Right ventricle myocardium superior (tissue), 1 donor: ENCODE results near the gene SIRT7. TPM values are rescaled to one million over a fixed set of nuclear protein-coding genes. Genes with fewer than 3 reads are reported as not detected.

Source experiments
- ATAC-seq: fragments of 200-7000 bp; cut with Tn5 transposase; one replicate; pipeline ENCODE4 v1.9.1; 2020; ENCODE audit warnings: mild to moderate bottlenecking; ENCODE audit not compliant: poor library complexity
- DNase-seq: peaks from one replicate; pipeline ENCODE4 v3.0.0-alpha.2; 2020
- intact Hi-C: fragments of 100-400 bp; cut with DNase I; formaldehyde crosslinking; loops from one replicate; pipeline ENCODE4 v1.11.2; 2022
- long read RNA-seq: library from polyadenylated mRNA; unstranded; transcript quantifications from one replicate; pipeline ENCODE4 v2.0.0, GENCODE V29; 2021
- total RNA-seq: library from RNA; stranded (reverse); fragmentation: NEBNext Ultra II Directional; extraction: Animal tissue kit (Norgen Biotek cat#: 25700); gene quantifications from one replicate; pipeline ENCODE4 v1.2.1, GENCODE V29; 2021
- donor health status: DM: no; HTN: yes; CAD: no; lungs with severe emphysema.

The SIRT7 gene, protein sequence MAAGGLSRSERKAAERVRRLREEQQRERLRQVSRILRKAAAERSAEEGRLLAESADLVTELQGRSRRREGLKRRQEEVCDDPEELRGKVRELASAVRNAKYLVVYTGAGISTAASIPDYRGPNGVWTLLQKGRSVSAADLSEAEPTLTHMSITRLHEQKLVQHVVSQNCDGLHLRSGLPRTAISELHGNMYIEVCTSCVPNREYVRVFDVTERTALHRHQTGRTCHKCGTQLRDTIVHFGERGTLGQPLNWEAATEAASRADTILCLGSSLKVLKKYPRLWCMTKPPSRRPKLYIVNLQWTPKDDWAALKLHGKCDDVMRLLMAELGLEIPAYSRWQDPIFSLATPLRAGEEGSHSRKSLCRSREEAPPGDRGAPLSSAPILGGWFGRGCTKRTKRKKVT
- 6.1 TPM for total RNA-seq
- long read RNA-seq, transcript SIRT7-201 (10 exons, 1,743 nt), result major isoform, 8 of 14 reads
- long read RNA-seq, partial matches to known transcripts, result 3 of 14 reads
- long read RNA-seq, other reads (novel, unspliced or antisense), result 3 of 14 reads

DNA sequence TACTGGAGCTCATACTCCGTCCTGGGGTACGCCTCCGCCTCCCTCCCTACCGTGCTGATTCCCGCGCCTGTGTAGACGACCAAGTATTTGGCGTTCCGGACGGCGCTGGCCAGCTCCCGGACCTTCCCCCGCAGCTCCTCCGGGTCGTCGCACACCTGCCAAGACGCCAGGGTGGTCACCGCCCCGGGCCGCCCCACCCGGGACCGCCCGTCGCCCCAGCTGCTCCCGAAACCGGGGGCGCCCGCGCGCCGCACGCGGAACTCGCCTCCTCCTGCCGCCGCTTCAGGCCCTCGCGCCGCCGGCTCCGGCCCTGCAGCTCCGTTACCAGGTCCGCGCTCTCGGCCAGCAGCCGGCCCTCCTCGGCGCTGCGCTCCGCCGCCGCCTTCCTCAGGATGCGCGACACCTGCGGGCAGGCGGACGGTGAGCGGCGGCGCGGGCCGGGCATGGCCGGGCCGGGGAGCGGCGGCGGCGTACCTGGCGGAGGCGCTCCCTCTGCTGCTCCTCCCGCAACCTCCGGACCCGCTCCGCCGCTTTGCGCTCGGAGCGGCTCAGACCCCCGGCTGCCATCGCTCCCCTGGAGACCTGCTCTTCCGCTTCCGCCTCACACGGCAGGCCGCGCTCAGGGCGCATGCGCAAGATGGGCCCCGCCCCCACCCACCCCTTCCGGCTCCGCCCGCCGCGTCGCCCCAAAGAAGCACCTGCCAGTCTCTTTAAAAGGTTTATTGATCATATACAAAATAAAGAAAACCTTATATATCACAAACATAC, at the start of gene SIRT7:
Gene SIRT7 (minus strand): TSS at position 612 of the 768 bp plus-strand sequence. CDS start 45 bp downstream, at position 567.
- intact Hi-C loops, result no loop called here
- peak; percentile 87 for ATAC-seq
- DNase-seq, result peak; percentile 86

DNA sequence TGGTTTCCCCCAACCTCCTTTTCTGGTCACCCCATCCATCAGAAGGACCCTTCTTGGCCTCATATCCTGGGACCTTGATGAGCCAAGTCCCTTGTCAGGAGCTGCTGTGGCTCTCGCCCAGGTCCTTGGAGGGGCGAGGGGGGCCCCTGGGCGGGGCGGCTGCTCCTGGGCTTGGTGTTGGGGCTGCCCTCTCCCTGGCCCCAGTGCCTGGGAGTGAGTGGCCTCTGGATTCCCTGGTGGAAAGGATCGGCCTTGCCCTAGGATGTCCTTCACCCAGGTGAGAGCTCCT, 49.2 kb upstream of the SIRT7 start:
- DNase-seq (no peak), ATAC-seq (peak; percentile 13)
- intact Hi-C loops, result loop anchor here (10.0 kb wide), 1 partner anchor 188 kb away; no protein-coding TSS in a partner anchor

DNA sequence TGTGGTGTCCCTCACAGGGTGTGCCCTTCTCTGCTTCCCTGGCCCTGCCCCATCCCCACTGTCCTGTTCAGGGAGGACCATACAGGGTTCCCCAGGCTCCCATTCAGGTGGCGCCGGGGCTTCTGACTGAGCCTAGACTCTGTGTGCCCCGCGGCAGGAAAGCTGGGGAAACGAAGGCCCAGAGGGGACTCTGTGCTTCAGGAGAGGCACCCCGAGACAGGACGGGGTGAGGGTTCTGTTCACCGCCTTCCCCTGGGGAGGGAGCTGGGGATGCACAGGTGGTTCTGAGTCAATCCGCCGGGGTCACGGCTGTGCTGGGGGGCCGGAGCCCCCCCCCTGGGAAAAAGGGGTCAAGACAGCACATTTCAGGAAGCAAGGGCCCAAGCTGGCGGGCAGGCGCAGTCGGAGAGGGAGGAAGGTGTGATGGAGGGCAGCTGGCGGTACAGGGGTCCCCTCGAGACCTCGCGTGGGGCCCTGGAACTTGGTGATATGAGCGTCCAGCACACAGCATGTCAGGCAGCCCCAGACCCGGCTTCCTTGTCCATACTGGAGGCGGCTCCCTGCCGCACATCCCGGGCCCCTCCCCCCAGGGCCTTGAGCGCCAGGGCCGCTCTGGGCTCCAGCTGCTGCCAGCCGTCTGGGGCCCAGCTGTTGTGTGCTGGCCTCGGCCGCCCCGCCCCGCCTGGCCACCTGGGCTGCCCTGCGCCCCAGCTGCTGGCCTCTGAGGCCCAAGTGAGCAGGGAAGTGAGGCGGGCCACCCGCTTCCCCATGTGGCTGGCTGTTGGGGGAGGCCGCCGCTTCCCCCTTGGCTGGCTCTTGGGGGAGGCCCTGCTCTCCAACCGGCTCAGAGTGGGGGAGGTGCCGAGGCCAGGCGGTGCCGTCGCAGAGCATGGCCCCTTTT, 48.6 kb upstream of the SIRT7 start:
- DNase-seq, result peak; percentile 80
- ATAC-seq, result peak; percentile 78
- intact Hi-C loops, result loop anchor here (10.0 kb wide), 1 partner anchor 188 kb away; no protein-coding TSS in a partner anchor

DNA sequence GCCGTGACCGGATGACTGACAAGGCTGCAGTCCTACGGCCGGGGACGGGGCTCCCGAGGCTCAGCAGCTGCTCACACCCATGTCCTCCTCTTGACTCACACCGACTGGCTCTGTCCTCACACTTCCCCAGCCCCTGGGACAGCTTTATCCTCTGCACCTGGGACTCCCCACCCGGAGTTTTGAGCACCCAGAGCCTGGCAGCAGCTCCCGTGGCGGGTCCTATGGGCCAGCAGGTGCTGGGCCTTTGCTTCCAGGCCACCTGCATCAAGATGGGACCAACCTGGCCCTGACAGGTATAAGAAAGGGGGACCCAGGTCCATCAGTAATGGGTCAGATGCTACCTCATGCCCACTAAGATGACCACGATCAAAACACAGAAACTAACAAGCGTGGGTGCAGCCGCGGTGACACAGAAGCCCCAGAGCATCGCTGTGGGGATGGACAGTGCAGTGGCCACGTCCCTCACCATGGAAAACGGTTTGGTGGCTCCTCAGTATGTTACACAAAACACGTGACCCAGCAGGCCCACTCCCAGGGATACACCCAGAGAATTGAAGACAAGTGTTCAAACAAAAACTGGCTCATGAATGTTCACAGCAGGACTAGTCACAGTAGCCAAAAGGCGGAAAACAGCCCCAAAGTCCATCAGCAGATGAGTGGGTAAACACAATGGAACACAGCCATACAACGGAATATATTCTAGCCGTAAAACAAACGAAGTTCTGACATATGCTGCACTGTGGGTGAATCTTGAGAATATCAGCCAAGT, 46.3 kb upstream of the SIRT7 start:
- ATAC-seq (no peak), DNase-seq (no peak)
- intact Hi-C loops, result loop anchor here (10.0 kb wide), 1 partner anchor 191 kb away; no protein-coding TSS in a partner anchor

DNA sequence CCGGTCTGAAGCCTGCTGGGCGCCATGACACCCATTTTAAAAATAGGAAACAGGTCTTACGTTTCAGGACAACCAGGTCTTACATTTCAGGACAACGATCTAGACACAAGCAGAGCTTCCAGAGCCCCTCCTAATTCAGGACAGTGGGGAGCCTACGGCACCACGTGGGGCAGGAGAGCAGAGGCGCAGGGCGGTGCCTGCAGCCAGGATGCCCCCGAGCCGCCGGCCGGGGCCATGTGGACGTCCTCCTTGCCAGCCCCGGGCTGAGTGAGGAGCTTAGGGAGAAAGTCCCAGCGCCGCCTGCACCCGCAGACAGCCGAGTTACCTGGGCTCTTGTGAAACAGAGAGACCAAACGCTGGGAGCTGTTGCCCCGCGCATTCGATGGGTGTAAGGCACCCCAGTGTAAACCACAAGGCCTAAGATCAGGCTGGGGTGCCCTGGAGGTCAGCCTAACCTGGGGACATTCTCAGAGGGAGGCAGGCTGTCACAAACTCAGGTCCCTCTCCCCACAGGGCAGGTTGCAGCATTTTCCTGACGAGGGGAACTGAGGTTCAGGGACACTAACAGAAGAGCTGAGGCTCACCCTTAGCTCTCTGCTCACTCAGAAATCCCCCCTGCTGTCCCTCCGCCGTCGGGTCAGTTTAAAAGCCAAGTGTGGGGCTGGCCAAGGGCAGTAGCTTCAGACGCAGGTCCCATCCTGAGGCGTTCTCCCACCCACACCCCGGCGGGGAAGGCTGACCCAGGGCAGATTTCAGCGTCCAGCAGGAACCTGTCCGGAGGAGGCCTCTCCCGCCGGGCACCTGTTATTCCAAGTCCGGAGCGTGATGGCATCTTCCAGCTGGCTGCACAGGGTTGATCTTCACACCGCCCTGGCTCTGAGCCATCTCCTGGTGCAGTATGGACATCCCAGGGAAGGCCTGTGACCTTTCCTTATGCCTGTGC, 44.8 kb upstream of the SIRT7 start:
- intact Hi-C loops, result loop anchor here (10.0 kb wide), 1 partner anchor 192 kb away; no protein-coding TSS in a partner anchor
- no peak for DNase-seq
- ATAC-seq, result no peak

DNA sequence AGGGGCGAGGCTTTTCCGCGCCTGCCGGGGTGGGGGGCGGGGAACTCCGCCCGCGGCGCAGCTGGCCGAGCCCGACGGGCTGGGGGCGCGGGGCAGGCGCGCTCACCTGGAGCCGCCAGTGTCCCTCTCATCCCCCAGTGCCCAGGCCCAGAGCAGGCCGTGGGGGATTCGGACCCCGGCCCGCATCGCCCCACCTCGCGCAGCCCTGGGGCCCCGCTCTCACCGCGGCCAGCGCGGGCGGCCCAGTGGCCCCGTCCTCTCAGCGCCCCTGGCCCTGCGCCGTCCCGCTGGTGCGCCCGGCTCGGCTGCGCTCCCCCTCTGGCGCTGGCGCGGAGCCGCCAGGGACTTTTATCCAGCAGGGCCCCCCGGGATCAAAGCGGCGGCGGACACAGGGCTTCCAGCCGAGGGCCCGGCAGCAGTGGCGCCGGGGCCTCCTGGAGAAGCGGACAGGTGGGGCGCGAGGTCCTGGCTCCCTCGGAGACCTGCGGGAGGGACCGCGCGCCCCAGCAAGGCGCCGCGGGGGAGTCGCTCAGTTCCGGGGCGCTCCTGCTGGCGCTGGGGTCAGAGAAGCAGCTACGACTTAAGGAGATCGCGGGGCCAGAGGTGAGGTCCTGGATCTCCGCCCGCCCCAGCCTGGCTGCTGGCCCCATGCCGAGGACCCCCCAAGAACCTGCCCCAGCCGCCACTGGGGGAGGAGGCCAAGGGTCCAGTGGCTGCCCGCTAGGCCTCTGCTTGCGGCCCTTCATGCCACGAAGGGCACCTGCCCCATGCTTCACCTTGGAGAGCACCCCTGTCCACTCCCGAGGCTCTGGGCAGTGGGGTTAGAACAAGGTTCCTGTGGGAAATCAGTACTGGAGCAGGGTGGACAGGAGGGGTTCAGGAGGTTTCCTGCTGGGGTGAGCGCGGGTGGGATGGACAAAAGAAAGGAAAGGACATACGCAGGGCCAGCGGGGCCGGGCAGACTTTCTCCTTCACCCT, 43.8 kb upstream of the SIRT7 start:
- no peak for ATAC-seq
- intact Hi-C loops, result loop anchor here (10.0 kb wide), 1 partner anchor 193 kb away; no protein-coding TSS in a partner anchor
- DNase-seq, result no peak

DNA sequence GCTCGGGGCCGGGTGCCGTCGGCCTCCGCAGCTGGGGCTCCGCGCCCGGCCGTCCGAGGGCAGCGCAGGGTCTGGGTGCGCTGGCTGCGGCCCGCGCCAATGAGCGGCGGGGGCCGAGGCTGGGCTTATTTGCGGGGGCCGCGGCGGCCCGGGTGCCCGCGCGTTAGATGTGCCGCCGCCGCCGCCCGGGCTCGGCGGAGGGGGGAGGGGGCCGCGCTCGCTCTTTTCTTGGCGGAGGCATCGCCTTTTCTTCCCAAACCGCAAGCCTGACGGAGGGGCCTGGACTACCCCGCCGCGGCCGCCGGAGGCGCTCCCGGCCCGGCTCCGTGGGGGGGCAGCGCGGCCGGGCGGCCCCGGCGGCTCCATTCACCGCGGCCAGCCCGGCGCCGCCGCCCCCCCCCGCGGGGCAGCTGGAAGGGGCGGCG, 43.1 kb upstream of the SIRT7 start, which contains the start of gene NOTUM:
Gene NOTUM (minus strand): TSS at position 101 of the 425 bp plus-strand sequence. CDS start 278 bp downstream, outside the sequence.
- DNase-seq (no peak), ATAC-seq (no peak)
- intact Hi-C loops, result loop anchor here (10.0 kb wide), 1 partner anchor 194 kb away; no protein-coding TSS in a partner anchor

DNA sequence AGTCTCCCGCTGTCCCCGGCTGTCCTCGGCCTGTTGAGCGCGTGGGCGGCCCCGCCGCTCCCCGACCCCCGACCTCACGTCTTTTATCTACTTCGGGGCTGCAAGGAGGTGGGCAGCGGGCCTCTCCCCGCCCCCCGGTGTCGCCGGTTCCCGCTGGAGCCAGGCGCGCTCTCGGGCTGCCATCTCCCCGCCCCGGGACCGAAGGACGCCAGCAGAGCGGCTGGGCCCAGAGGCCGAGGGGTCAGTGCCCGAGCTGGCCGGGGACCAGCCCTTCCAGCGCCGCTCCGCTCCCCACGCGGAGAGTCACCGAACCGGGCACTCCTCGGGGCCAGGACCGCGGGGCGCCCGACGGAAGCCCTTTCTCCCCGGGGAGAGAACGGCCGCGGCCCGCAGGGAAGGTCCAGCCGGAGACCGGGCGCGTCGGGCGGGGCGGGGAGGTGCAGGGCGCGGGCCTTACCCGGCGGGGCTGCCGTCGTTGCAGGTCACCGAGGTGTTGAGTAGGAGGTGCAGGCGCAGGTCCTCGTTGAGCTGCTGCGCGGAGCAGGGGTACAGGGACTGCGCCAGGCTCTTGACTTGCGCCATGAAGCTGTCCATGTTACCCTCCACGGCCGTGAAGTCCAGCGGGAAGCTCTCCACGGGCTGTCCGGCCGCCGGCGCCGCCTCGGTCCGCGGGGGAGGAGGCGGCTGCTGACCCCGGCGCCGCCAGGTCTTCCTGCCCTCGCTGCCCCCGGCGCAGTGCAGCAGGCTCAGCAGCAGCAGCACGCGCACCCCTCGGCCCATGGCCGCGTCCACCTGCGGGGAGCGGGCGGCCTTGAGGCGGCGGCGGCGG, 42.4 kb upstream of the SIRT7 start:
- ATAC-seq (no peak), DNase-seq (no peak)
- intact Hi-C loops, result loop anchor here (10.0 kb wide), 1 partner anchor 194 kb away; no protein-coding TSS in a partner anchor

DNA sequence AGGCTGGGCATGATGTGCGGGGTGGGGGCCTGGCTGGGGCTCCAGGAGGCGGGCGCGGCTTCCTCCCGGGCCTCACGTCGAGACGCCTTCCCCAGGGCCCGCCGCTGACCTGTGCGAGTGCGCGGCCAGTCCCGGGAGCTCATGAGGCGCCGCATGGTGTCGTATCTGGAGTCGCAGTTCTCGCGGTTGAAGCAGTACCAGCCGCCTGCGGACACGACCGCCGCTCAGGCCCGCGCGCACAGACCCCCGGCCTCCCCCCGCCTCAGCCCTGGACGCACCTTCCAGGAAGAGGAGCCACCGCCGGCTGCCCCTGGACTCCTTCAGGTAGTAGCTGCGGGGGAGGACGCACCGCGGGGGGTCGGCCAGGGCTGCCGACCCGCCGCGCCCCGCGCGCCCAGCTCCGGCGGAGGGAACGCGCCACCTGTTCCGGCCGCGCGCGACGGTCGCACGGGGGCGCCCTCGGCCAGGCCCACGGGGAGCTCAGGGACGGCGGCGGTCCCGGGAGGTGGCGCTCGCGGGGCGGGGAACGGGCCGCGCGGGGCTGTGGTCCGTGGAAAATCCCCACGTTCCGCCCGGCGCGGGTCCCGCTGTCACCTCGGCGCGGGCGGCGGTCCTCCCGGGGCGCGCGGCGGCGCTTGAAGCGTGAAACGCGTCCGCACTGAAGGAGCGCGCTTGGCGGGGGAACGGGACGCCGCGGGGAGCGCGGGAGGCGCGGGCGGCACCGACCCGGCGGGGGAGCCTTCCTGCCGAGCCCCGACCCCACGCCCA, 41.6 kb upstream of the SIRT7 start:
- DNase-seq (peak; percentile 87), ATAC-seq (peak; percentile 96)
- intact Hi-C loops, result loop anchor here (2.0 to 10.0 kb wide), 2 partner anchors 61 to 195 kb away; no protein-coding TSS in a partner anchor

DNA sequence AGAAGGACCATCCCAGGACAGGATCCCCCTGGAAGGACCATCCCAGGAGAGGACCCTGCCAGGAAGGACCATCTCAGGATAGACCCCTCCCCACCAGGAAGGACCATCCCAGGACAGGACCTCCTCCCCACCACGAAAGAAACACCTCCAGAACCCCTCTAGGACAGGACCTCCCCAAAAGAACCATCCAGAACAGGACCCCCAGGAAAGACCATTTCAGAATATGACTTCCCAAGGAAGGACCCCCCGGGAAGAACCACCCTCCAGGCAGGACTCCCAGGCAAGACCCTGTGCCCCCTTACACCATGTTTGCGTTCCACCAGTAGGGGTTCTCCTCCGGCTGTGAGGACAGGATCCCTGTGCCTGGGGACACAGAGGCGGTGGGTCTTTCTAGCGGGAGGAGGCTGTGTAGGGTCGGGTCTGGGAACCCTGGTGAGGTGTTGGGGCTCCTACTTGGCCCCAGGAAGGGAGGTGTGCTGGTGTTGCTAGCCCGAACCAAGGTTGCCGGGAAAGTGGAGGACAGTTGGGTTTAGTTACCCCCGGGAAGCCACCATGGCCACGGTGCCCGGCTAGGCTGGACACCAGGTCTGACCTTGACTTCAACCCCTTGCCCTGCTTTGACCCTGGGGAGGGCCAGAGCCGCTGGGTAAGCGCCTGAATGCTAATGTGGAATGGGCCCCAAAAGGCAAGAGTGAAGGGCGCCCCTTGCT, 40.8 kb upstream of the SIRT7 start:
- DNase-seq (no peak), ATAC-seq (no peak)
- intact Hi-C loops, result loop anchor here (2.0 kb wide), 1 partner anchor 62 kb away; no protein-coding TSS in a partner anchor

DNA sequence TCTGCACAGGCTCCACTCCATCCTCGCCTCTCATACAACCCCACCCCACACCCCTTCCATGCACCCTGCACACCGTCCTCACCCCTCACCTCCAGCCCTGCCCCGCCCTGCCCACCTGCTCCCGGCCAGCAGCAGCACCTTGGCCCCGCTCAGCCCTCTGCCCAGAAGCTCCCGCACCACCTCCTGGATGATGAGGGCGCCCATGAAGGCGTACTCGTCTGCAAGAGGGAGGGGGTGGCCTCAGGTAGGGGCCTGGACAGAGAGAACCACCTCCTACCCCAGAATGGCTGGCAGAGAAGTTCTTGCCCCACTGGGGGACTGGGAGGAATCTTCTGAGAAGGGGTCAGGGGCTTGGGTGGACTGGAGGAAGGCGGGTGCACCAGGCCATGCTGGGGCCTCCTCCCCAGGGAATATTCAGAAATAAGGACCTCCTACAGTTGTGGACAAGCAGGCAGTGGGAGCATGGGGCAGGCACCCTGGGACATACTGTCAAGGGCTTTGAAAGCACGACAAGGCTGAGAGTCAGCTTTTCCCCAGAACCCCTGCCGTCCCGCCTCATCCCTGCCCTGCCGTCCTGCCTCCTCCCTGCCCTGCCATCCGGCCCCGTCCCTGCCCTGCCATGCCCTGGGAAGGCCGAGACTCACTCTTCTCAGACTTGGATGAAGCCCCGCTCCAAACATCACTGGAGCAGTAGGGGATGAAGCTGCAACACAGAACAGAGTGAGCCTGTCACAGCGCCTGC, 39.9 kb upstream of the SIRT7 start:
- intact Hi-C loops, result loop anchor here (2.0 kb wide), 1 partner anchor 63 kb away; no protein-coding TSS in a partner anchor
- ATAC-seq (no peak), DNase-seq (no peak)
